GM19438 (cell line): ENCODE data around the gene EFNA2.

Source experiments
- ATAC-seq: cut with Tn5 transposase; IDR thresholded peaks from one replicate; pipeline ENCODE4 v1.9.1; 2021; ENCODE audit warnings: low read depth; ENCODE audit not compliant: unreplicated experiment

EFNA2 gene

GRCh38 chr19:1259876-1260748 lies 25.6 kb upstream of the EFNA2 start:
- ATAC-seq: no peak

- peak; percentile 43 for ATAC-seq
These were observed 24.7 kb upstream of the EFNA2 start for GRCh38 chr19:1260749-1261537.

- ATAC-seq: no peak
These were observed 24.2 kb upstream of the EFNA2 start for GRCh38 chr19:1261538-1261797.

GRCh38 chr19:1261798-1262622 lies 23.7 kb upstream of the EFNA2 start:
- ATAC-seq: no peak

GRCh38 chr19:1262623-1263123 lies 23.0 kb upstream of the EFNA2 start:
- ATAC-seq: no peak

- no peak for ATAC-seq
These were observed 22.5 kb upstream of the EFNA2 start for GRCh38 chr19:1263188-1263587.

- ATAC-seq: no peak
These were observed 20.7 kb upstream of the EFNA2 start for GRCh38 chr19:1264801-1265614.

GRCh38 chr19:1265615-1266128 lies 20.0 kb upstream of the EFNA2 start:
- no peak for ATAC-seq

- ATAC-seq: peak; percentile 20
These were observed 19.4 kb upstream of the EFNA2 start for GRCh38 chr19:1266129-1266915.

GRCh38 chr19:1266916-1267476 lies 18.7 kb upstream of the EFNA2 start:
- no peak for ATAC-seq

GRCh38 chr19:1267477-1268225 lies 18.0 kb upstream of the EFNA2 start:
- no peak for ATAC-seq

- no peak for ATAC-seq
These were observed 17.2 kb upstream of the EFNA2 start for GRCh38 chr19:1268226-1269064.

GRCh38 chr19:1269065-1269477 lies 16.6 kb upstream of the EFNA2 start, which contains the start of gene CIRBP:
CIRBP (plus strand) TSS chr19:1269332; CDS start chr19:1270934, 1,602 bp downstream.
- ATAC-seq: peak; percentile 42

GRCh38 chr19:1269478-1270212 lies 16.0 kb upstream of the EFNA2 start:
- peak; percentile 20 for ATAC-seq

- no peak for ATAC-seq
These were observed 15.3 kb upstream of the EFNA2 start for GRCh38 chr19:1270213-1270853.
